Activated gamma-delta T cell treated with anti-CD3 and anti-CD28 coated beads, Interleukin-2, amount 50 U/mL, for 16 hours (primary cell): ENCODE measurements around the gene CAMTA1.

Experiments
- DNase-seq: peaks from one replicate; pipeline ENCODE4 v3.0.0-alpha.2; 2020; ENCODE audit warnings: low read depth

The CAMTA1 gene

GRCh38 chr1:7287013-7287412 is 501.8 kb downstream of the CAMTA1 start:
- no peak for DNase-seq

DNA sequence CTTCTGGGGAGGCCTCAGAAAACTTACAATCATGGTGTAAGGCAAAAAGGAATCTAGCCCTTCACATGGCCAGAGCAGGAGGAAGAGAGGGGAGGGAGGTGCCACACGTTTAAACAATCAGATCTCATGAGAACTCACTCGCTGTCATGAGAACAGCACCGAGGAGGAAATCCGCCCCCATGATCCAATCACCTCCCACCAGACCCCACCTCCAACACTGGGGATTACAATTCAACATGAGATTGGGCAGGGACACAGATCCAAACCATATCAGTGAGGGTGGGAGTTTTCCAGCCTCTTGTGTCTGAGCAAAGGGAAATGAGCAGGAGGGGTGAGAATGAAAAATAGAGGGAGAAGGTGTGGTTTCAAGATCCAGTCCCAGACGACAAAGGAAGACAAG is 503.7 kb downstream of the CAMTA1 start:
- no peak for DNase-seq

- DNase-seq = no peak
These were observed 504.4 kb downstream of the CAMTA1 start for GRCh38 chr1:7289694-7290093.

- DNase-seq = no peak
These were observed 506.0 kb downstream of the CAMTA1 start for GRCh38 chr1:7290971-7291970.

DNA sequence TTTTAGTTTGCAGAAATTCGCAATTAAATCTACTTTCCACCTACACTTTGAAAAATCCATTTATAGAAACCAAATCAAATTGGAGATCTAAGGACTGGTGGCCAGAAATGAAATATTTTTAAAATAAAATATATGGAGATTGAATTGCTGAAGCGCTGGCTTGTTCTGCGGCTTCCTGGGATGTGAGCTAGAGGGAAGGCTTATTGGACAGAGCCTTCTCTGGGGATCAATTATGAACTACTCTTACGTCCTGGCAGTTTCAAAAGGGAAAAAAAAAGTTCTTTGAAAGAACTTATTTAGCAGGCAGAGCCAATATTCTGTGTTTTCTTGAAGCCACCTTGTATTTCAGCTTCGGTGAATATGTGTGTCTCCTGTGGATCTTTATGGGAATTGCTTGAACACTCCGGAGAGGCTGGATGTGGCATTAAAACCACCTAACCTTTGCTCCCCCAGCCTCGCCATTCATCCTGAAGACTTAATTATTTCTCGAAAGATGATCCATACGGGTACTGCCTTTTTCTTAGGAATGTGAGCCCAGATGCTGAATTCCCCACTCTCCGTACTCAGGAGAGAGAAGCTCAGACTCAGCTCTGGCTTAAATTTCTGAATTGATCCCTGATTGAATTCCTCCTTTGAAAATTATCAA is 506.9 kb downstream of the CAMTA1 start:
- DNase-seq = no peak

- DNase-seq = no peak
These were observed 507.6 kb downstream of the CAMTA1 start for GRCh38 chr1:7292714-7293419.

- DNase-seq = no peak
These were observed 508.7 kb downstream of the CAMTA1 start for GRCh38 chr1:7293702-7294629.

GRCh38 chr1:7294636-7295035 is 509.4 kb downstream of the CAMTA1 start:
- DNase-seq = no peak

- no peak for DNase-seq
These were observed 510.7 kb downstream of the CAMTA1 start for GRCh38 chr1:7295946-7296345.

DNA sequence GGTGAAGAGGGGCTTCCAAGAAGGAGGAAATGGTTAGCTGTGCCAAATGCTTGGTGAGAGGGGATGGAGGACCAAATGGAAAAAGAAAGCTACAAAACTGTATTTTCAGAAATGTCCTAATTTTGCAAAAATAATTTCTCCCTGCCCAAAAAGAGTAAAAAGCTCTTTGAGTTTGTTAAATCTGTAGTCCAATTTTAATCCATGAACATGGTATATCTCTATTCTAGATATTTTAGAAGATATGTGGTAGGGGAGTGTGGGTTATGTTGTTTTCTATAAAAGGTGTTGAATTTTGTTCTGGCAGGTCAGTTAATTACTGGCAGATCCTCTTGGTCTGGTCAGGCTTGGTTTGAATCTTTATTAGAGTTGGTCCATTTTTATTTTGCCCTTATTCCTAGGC is 511.7 kb downstream of the CAMTA1 start:
- DNase-seq = no peak

GRCh38 chr1:7298145-7298544 is 512.9 kb downstream of the CAMTA1 start:
- no peak for DNase-seq

DNA sequence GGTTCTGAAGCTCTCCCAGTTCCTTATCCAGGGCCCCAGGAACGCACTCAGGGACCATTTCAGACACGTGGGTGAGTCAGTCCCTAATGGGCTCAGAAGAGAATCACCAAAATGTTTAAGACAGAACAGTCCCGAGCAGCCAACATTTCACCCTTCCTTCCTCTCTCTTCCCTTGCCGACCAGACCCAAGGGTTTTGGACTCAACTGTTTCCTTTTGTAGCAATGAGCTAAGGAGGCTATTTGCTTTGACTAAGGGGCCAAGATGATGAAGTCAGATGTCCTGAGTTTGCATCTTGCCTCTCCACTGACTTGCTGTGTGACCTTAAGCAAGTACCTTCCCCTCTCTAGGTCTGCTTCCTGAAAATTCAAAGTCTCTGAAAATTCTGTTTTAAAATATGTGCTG is 513.5 kb downstream of the CAMTA1 start:
- DNase-seq = no peak

DNA sequence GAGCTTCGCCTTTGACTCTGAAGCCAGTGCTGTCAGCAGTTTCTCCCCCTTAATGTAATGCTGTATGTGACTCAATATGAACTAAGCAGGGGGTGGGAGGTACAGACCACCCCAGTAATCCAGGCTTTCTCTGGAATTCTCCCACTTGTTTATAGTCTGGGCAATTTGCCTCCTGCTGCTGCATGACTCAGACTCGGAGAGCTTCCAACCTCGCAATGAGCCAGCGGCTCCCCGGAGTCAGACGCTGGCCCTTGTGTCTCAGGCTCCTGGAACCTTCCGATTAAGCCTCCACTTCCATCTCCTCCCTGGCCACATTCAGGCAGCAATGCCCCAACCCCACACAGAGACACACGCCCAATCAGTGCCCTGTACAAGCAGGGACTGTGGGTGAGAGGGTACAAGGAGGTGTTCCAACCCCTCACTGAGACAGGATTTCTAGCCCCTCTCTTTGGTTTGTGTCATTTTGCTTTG is 514.1 kb downstream of the CAMTA1 start:
- DNase-seq = no peak

- no peak for DNase-seq
These were observed 514.7 kb downstream of the CAMTA1 start for GRCh38 chr1:7299994-7300393.

DNA sequence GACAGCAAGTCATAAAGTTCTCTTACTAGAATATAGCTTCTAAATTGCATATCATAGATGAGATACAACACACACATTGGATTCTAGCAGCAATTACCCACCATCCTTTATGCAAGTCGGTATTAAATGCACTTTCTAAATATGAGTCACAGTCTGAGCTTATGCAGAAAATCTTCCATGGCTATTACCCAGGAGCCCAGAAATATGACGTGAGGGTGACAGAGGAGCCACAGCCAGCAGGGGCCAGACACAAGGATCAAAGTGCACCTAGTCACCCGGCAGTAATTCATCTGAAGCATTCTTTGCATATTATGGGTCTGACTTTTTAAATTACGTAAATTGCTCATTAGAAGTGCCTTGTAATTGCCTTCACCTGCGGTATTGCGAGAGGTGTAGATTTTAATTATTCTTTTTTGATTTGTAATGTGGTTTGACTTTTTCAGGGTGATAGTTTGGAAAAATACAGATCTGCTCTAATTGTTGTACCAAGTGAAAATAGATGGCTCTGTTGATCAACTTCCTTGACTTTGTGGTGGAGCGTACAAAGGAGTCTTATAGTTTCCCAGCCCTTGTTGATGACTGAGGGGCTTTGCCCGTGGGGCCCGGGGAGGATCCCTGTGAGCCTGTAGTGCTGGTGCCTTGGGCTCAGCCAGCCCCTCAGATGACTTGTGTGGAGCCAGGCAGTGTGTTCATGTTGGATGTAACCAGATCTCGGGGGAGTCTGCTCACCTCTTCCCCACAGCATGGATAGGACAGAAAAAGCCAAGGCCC is 515.8 kb downstream of the CAMTA1 start:
- no peak for DNase-seq

GRCh38 chr1:7301664-7301981 is 516.4 kb downstream of the CAMTA1 start:
- no peak for DNase-seq

DNA sequence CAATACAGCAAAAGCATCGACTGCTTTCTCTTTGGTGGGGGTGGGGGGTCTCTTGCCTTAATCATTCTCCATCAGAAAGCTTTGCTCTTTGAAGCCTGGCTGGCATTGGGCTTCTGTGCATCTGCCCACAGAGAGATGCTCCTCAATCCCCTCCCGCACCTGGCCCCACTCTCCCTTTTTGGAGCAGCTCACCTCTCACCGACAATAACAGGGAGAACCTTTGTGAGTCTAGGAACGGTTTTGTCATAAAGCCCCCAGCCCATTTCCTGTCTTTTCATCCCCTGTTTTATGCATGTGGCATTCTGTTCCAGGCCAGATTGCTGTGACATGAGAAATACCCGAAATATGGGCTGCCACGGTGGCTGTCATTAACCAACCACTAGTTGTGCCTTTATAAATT is 516.9 kb downstream of the CAMTA1 start:
- DNase-seq = no peak

DNA sequence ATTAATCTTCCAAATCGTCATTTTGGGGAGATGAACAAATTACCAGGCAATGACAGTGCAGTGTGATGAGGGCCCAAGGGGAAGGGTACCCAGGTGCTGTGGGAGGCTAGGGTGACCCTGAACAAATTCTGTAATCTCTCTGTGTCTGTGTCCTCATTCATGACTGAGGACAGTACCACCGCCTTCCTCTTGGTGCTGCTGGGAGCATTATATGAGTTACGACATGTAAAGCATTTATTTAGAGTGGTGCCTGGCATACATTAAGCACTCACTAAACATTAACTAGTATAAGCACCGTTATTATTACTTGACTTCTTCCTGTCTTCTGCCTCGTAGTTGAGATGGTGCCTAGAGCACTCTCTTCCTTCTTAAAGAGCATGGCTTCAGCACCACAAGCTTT is 517.6 kb downstream of the CAMTA1 start:
- DNase-seq = no peak

DNA sequence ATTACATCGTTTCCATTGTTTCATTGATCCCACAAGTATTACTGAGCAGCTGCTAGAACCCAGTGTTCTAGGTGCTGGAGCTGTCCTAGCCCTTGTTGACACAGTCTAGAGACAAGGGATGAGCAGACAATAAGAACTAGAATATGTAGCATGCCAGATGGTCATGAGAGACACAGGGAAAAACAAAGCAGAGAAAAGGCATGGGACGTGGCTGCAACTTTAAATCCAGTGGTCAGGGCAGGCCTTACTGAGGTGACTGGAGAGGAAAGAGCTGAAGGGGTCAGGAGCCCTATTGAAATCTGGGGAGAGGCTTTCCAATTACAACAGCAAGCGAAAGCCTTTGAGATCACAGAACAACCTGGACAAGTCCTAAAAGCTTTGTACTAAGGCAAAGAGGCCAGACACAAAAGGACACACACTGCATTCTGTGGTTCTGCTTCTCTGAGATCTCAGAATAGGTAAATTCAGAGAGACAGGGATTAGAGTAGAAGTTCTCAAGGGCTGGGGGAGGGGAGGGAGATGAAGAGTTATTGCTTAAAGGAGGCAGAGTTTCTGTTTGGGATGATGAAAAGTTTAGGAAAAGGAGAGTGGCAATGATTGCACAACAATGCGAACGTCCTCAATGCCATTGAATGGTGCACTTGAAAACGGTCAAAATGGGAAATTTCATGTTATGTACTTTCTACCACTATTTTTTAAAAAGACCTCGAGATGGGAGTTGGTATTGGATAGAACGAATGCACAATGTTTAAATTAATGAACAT is 518.5 kb downstream of the CAMTA1 start:
- no peak for DNase-seq

GRCh38 chr1:7313081-7313546 is 527.9 kb downstream of the CAMTA1 start:
- DNase-seq = no peak
